Fibroblast of lung (primary cell): ENCODE results near the gene C8B.

ENCODE experiments used
- EZH2 ChIP-seq: IDR thresholded peaks from 2 replicates; pipeline ENCODE4 v1.5.1; 2012; ENCODE audit warnings: low read length, control low read depth, mild to moderate bottlenecking; ENCODE audit errors: missing control alignments
- TF ChIP-seq, protein P1 (sequence below), 2 donors: IDR thresholded peaks in 1 of 2; conservative IDR thresholded peaks in 1 of 2; 1 replicate in 1 of 2; 2 replicates in 1 of 2; pipeline ENCODE4 v1.5.1; 2011 to 2012; ENCODE audit warnings: low read length in 2 of 2, control low read depth in 1 of 2, inconsistent platforms in 1 of 2, low read depth in 1 of 2, mild to moderate bottlenecking in 1 of 2

DNA sequence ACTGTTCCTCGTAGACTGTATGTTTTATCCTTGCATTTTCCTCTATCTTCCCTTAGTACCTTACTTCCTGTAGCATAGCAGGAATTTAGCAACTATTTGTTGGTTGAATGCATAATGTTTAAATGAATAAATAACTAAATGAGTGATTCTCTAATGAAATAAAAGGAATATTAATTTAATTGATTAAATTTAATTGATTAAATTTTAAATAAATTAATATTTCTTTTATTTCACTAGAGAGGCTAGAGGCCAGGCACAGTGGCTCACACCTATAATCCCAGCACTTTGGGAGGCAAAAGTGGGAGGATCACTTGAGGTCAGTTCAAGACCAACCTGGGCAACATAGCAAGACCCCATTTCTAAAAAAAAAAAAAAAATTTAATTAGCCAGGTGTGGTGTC, 25.8 kb downstream of the C8B start:
- TF ChIP-seq, protein P1, sequence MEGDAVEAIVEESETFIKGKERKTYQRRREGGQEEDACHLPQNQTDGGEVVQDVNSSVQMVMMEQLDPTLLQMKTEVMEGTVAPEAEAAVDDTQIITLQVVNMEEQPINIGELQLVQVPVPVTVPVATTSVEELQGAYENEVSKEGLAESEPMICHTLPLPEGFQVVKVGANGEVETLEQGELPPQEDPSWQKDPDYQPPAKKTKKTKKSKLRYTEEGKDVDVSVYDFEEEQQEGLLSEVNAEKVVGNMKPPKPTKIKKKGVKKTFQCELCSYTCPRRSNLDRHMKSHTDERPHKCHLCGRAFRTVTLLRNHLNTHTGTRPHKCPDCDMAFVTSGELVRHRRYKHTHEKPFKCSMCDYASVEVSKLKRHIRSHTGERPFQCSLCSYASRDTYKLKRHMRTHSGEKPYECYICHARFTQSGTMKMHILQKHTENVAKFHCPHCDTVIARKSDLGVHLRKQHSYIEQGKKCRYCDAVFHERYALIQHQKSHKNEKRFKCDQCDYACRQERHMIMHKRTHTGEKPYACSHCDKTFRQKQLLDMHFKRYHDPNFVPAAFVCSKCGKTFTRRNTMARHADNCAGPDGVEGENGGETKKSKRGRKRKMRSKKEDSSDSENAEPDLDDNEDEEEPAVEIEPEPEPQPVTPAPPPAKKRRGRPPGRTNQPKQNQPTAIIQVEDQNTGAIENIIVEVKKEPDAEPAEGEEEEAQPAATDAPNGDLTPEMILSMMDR (conservative IDR thresholded peaks at IDR 0.05 in 1 of 2, IDR thresholded peaks at IDR 0.05 in 1 of 2; ENCODE audit: low read depth in 1 of 2, low read length in 2 of 2), result no peak
- no peak for TF ChIP-seq EZH2
